GM23338 (cell line): ENCODE results near the gene FBXW2.

Source experiments
- CREB1 ChIP-seq: fragments of 250-450 bp; sonication (Bioruptor Pico); IDR thresholded peaks from 2 replicates; pipeline ENCODE4 v1.5.0; 2020; ENCODE audit warnings: low read depth, mild to moderate bottlenecking, moderate library complexity
- EZH2 ChIP-seq: fragments of 200-600 bp; sonication (generic); IDR thresholded peaks from one replicate; pipeline ENCODE4 v1.8.0; 2017; ENCODE audit warnings: antibody characterized with exemption, mild to moderate bottlenecking, low read depth; ENCODE audit not compliant: unreplicated experiment
- EZH2phosphoT487 ChIP-seq: fragments of 200-600 bp; sonication (generic); IDR thresholded peaks from one replicate; pipeline ENCODE4 v1.8.1; 2018; ENCODE audit warnings: antibody characterized with exemption; ENCODE audit not compliant: unreplicated experiment
- JUNB ChIP-seq: IDR thresholded peaks from one replicate; pipeline ENCODE4 v1.6.1; 2016; ENCODE audit warnings: antibody characterized with exemption; ENCODE audit not compliant: unreplicated experiment
- POLR2AphosphoS5 ChIP-seq: IDR thresholded peaks from 2 replicates; pipeline ENCODE4 v1.6.1; 2016; ENCODE audit warnings: antibody characterized with exemption, low read depth
- STAT1 ChIP-seq: IDR thresholded peaks from one replicate; pipeline ENCODE4 v1.6.1; 2016; ENCODE audit warnings: antibody characterized with exemption; ENCODE audit not compliant: unreplicated experiment
- TF ChIP-seq, protein P1 (sequence below), 2 experiments: fragments of 200-600 bp in 1 of 2; sonication (generic) in 1 of 2; conservative IDR thresholded peaks; 2 replicates each; pipeline versions ENCODE4 v1.5.1 to v1.6.1; 2016 to 2017; ENCODE audit warnings: antibody characterized with exemption in 2 of 2, low read depth in 2 of 2, mild to moderate bottlenecking in 2 of 2, moderate library complexity in 1 of 2
- TF ChIP-seq, protein P2 (sequence below): IDR thresholded peaks from one replicate; pipeline ENCODE4 v1.6.1; 2018; ENCODE audit warnings: antibody characterized with exemption; ENCODE audit not compliant: unreplicated experiment
- TF ChIP-seq, protein P3 (sequence below): IDR thresholded peaks from 2 replicates; pipeline ENCODE4 v1.6.1; 2016; ENCODE audit warnings: antibody characterized with exemption

DNA sequence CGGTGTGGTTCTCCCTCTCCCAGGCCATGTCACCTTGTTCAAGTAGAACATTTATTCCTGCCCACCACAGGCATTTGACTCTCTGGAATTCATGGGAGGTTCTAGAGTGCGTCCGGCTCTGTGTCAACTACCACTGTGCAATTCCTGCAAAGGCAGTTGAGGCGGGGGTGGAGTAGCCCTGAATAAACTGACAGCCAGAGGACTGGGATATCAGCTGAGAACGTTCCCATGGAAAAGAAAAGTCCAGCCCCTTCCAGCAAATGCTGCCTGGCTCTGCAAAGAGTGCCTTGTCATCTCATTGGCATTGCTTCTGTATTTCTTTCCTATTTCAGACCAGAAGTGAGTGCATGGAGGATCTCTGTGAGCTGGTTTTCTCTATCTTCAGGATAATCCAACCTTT is 60.0 kb downstream of the FBXW2 start:
- TF ChIP-seq EZH2phosphoT487 (no peak), CREB1 (CRISPR knock-in tag) (no peak), POLR2AphosphoS5 (no peak), EZH2 (no peak), JUNB (no peak), STAT1 (no peak)
- TF ChIP-seq, protein P1, sequence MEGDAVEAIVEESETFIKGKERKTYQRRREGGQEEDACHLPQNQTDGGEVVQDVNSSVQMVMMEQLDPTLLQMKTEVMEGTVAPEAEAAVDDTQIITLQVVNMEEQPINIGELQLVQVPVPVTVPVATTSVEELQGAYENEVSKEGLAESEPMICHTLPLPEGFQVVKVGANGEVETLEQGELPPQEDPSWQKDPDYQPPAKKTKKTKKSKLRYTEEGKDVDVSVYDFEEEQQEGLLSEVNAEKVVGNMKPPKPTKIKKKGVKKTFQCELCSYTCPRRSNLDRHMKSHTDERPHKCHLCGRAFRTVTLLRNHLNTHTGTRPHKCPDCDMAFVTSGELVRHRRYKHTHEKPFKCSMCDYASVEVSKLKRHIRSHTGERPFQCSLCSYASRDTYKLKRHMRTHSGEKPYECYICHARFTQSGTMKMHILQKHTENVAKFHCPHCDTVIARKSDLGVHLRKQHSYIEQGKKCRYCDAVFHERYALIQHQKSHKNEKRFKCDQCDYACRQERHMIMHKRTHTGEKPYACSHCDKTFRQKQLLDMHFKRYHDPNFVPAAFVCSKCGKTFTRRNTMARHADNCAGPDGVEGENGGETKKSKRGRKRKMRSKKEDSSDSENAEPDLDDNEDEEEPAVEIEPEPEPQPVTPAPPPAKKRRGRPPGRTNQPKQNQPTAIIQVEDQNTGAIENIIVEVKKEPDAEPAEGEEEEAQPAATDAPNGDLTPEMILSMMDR (conservative IDR thresholded peaks at IDR 0.05; ENCODE audit: low read depth in 2 of 2), result no peak
- TF ChIP-seq, protein P2, sequence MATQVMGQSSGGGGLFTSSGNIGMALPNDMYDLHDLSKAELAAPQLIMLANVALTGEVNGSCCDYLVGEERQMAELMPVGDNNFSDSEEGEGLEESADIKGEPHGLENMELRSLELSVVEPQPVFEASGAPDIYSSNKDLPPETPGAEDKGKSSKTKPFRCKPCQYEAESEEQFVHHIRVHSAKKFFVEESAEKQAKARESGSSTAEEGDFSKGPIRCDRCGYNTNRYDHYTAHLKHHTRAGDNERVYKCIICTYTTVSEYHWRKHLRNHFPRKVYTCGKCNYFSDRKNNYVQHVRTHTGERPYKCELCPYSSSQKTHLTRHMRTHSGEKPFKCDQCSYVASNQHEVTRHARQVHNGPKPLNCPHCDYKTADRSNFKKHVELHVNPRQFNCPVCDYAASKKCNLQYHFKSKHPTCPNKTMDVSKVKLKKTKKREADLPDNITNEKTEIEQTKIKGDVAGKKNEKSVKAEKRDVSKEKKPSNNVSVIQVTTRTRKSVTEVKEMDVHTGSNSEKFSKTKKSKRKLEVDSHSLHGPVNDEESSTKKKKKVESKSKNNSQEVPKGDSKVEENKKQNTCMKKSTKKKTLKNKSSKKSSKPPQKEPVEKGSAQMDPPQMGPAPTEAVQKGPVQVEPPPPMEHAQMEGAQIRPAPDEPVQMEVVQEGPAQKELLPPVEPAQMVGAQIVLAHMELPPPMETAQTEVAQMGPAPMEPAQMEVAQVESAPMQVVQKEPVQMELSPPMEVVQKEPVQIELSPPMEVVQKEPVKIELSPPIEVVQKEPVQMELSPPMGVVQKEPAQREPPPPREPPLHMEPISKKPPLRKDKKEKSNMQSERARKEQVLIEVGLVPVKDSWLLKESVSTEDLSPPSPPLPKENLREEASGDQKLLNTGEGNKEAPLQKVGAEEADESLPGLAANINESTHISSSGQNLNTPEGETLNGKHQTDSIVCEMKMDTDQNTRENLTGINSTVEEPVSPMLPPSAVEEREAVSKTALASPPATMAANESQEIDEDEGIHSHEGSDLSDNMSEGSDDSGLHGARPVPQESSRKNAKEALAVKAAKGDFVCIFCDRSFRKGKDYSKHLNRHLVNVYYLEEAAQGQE, result no peak
- TF ChIP-seq, protein P3, sequence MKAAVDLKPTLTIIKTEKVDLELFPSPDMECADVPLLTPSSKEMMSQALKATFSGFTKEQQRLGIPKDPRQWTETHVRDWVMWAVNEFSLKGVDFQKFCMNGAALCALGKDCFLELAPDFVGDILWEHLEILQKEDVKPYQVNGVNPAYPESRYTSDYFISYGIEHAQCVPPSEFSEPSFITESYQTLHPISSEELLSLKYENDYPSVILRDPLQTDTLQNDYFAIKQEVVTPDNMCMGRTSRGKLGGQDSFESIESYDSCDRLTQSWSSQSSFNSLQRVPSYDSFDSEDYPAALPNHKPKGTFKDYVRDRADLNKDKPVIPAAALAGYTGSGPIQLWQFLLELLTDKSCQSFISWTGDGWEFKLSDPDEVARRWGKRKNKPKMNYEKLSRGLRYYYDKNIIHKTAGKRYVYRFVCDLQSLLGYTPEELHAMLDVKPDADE, result no peak
